Measurements from ENCODE around the gene TMX2.
"Not testable (repeated sequence)": the region's sequence is repeated elsewhere in the genome, so short reads cannot be mapped to it uniquely, and the experiment has no call there.

The TMX2 gene

GRCh38 chr11:57698843-57699365 is 13.5 kb upstream of the TMX2 start:
- Histone ChIP-seq H3K4me3 (ENCODE audit: low read depth, low read length) (no peak overlapping the region), H3K27me3 (ENCODE audit: insufficient read depth, low read depth, severe bottlenecking) (no peaks in the 10 kb centered on the region), H3K36me3 (peaks cover 72% of the 10 kb centered on the region), H3K27ac (peak overlapping the region; percentile 40), H3K9me3 (ENCODE audit: severe bottlenecking) (no peaks in the 10 kb centered on the region)
- TF ChIP-seq CTCF (IDR thresholded peaks at IDR 0.05; ENCODE audit: low read depth, low read length) = no peak
- no peak for DNase-seq

- no peaks in the 10 kb centered on the region for H3K9me3 ChIP-seq (ENCODE audit: severe bottlenecking)
- no peak overlapping the region for H3K27ac ChIP-seq
- no peak for TF ChIP-seq CTCF (IDR thresholded peaks at IDR 0.05; ENCODE audit: low read depth, low read length)
- DNase-seq = no peak
- H3K36me3 ChIP-seq = peaks cover 70% of the 10 kb centered on the region
- no peaks in the 10 kb centered on the region for H3K27me3 ChIP-seq (ENCODE audit: insufficient read depth, low read depth, severe bottlenecking)
- H3K4me3 ChIP-seq (ENCODE audit: low read depth, low read length) = no peak overlapping the region
Observed at GRCh38 chr11:57699813-57700212, 12.6 kb upstream of the TMX2 start.

- no peaks in the 10 kb centered on the region for H3K27me3 ChIP-seq (ENCODE audit: insufficient read depth, low read depth, severe bottlenecking)
- peak; percentile 17 for DNase-seq
- no peak overlapping the region for H3K4me3 ChIP-seq (ENCODE audit: low read depth, low read length)
- TF ChIP-seq CTCF (IDR thresholded peaks at IDR 0.05; ENCODE audit: low read depth, low read length) = peak; percentile 42; the same call in 1 of the 2 replicates
- H3K27ac ChIP-seq = no peak overlapping the region
- H3K36me3 ChIP-seq = peaks cover 70% of the 10 kb centered on the region
- no peaks in the 10 kb centered on the region for H3K9me3 ChIP-seq (ENCODE audit: severe bottlenecking)
Observed at GRCh38 chr11:57700425-57700824, 12.0 kb upstream of the TMX2 start.

- H3K9me3 ChIP-seq (ENCODE audit: severe bottlenecking) = no peaks in the 10 kb centered on the region
- DNase-seq = no peak
- no peaks in the 10 kb centered on the region for H3K27me3 ChIP-seq (ENCODE audit: insufficient read depth, low read depth, severe bottlenecking)
- no peak overlapping the region for H3K27ac ChIP-seq
- H3K36me3 ChIP-seq = peaks cover 59% of the 10 kb centered on the region
- TF ChIP-seq CTCF (IDR thresholded peaks at IDR 0.05; ENCODE audit: low read depth, low read length) = no peak
- H3K4me3 ChIP-seq (ENCODE audit: low read depth, low read length) = no peak overlapping the region
Observed at GRCh38 chr11:57703341-57703740, 9.1 kb upstream of the TMX2 start.

- H3K9me3 ChIP-seq (ENCODE audit: severe bottlenecking) = no peaks in the 10 kb centered on the region
- DNase-seq = no peak
- TF ChIP-seq CTCF (IDR thresholded peaks at IDR 0.05; ENCODE audit: low read depth, low read length) = no peak
- no peaks in the 10 kb centered on the region for H3K27me3 ChIP-seq (ENCODE audit: insufficient read depth, low read depth, severe bottlenecking)
- no peak overlapping the region for H3K4me3 ChIP-seq (ENCODE audit: low read depth, low read length)
- H3K27ac ChIP-seq = no peak overlapping the region
- H3K36me3 ChIP-seq = peaks cover 56% of the 10 kb centered on the region
Observed at GRCh38 chr11:57704932-57705331, 7.5 kb upstream of the TMX2 start.

- H3K36me3 ChIP-seq = peaks cover 56% of the 10 kb centered on the region
- H3K27ac ChIP-seq; H3K9me3 ChIP-seq (ENCODE audit: severe bottlenecking); H3K27me3 ChIP-seq (ENCODE audit: insufficient read depth, low read depth, severe bottlenecking); H3K4me3 ChIP-seq (ENCODE audit: low read depth, low read length); DNase-seq: not testable (repeated sequence)
Observed at GRCh38 chr11:57705432-57705831, 7.0 kb upstream of the TMX2 start.
